ENCODE results near the gene LCE4A. TPM values are rescaled to one million over a fixed set of nuclear protein-coding genes. Genes with fewer than 3 reads are reported as not detected.

The LCE4A gene
- total RNA-seq (2014; rRNA removed; shearing (Covaris generic)), result not detected in 2 replicates
- not detected in 2 replicates for polyA plus RNA-seq (2016; fragmentation: Nextera tagmentation; extraction: Ambion mirVana)
- long read RNA-seq, result 0 reads

GRCh38 chr1:152707860-152708259, at the start of gene LCE4A:
TSS of gene LCE4A (plus strand) at chr1:152708160. CDS start at chr1:152709076, 916 bp downstream.
- Histone ChIP-seq H3K4me1 (ENCODE audit: insufficient read depth) (no peaks in the 10 kb centered on the region), H3K4me2 (no peak within 1 kb of the TSS), H3K27me3 (ENCODE audit: insufficient read depth) (no peaks in the 10 kb centered on the region), H2AFZ (no peak within 1 kb of the TSS), H4K20me1 (replicated peaks; ENCODE audit: insufficient read depth) (no peaks in the 10 kb centered on the region), H3F3A (replicated peaks; ENCODE audit: low read depth) (no peaks in the 10 kb centered on the region), H3K4me3 (no peak within 1 kb of the TSS), H3K79me2 (replicated peaks; ENCODE audit: insufficient read depth) (no peaks in the 10 kb centered on the region), H3K9me2 (ENCODE audit: insufficient read depth) (no peaks in the 10 kb centered on the region), H3K27ac (ENCODE audit: low read depth) (no peak within 1 kb of the TSS), H3K36me3 (ENCODE audit: insufficient read depth) (no peaks in the 10 kb centered on the region)
- no peak for DNase-seq (ENCODE audit: low spot score)
- TF ChIP-seq ZNF331 (CRISPR knock-in tag; IDR thresholded peaks at IDR 0.05; ENCODE audit: low read depth), result no peak
- no peak for TF ChIP-seq EZH2 (IDR thresholded peaks at IDR 0.05; ENCODE audit: low read depth, unreplicated experiment)
- TF ChIP-seq STAT1 (IDR thresholded peaks at IDR 0.05; ENCODE audit: unreplicated experiment), result no peak
- no peak for TF ChIP-seq EZH2phosphoT487 (IDR thresholded peaks at IDR 0.05; ENCODE audit: unreplicated experiment)
- no peak for TF ChIP-seq ETS1 (IDR thresholded peaks at IDR 0.05)
- TF ChIP-seq ZNF114 (CRISPR knock-in tag; IDR thresholded peaks at IDR 0.05), result no peak
- TF ChIP-seq POLR2AphosphoS5 (IDR thresholded peaks at IDR 0.05; ENCODE audit: low read depth), result no peak
- no peaks in the 10 kb centered on the region for H3K27me3 Mint-ChIP-seq (ENCODE audit: insufficient read depth, low read depth, poor library complexity)
- no peaks in the 10 kb centered on the region for H3K4me1 Mint-ChIP-seq
- no peaks in the 10 kb centered on the region for H3K36me3 Mint-ChIP-seq (ENCODE audit: low read depth)
- no peak for ATAC-seq
- H3K9me3 Mint-ChIP-seq, result 0 out of 3 replicates have a peak, but pooled peaks cover 3% of the 10 kb centered on the region
- no peak within 1 kb of the TSS for H3K27ac Mint-ChIP-seq
- H3K4me3 Mint-ChIP-seq, result no peak within 1 kb of the TSS

- Histone ChIP-seq H3K36me3 (ENCODE audit: insufficient read depth) (no peaks in the 10 kb centered on the region), H3F3A (replicated peaks; ENCODE audit: low read depth) (no peaks in the 10 kb centered on the region), H3K4me1 (ENCODE audit: insufficient read depth) (no peaks in the 10 kb centered on the region), H3K79me2 (replicated peaks; ENCODE audit: insufficient read depth) (no peaks in the 10 kb centered on the region), H4K20me1 (replicated peaks; ENCODE audit: insufficient read depth) (no peaks in the 10 kb centered on the region), H3K27me3 (ENCODE audit: insufficient read depth) (no peaks in the 10 kb centered on the region), H3K4me2 (no peak overlapping the region), H2AFZ (no peak overlapping the region), H3K9me2 (ENCODE audit: insufficient read depth) (no peaks in the 10 kb centered on the region), H3K27ac (ENCODE audit: low read depth) (no peak overlapping the region), H3K4me3 (no peak overlapping the region)
- Mint-ChIP-seq H3K27me3 (ENCODE audit: insufficient read depth, low read depth, poor library complexity) (peaks cover 4% of the 10 kb centered on the region), H3K27ac (no peak overlapping the region), H3K4me1 (no peaks in the 10 kb centered on the region), H3K4me3 (no peak overlapping the region), H3K36me3 (ENCODE audit: low read depth) (no peaks in the 10 kb centered on the region), H3K9me3 (no peaks in the 10 kb centered on the region)
- ATAC-seq (no peak), DNase-seq (ENCODE audit: low spot score) (no peak)
- no peak for TF ChIP-seq REST (IDR thresholded peaks at IDR 0.05; ENCODE audit: unreplicated experiment)
- TF ChIP-seq CREB1 (CRISPR knock-in tag; IDR thresholded peaks at IDR 0.05; ENCODE audit: low read depth), result no peak
- TF ChIP-seq STAT1 (IDR thresholded peaks at IDR 0.05; ENCODE audit: unreplicated experiment), result no peak
- TF ChIP-seq NANOG (IDR thresholded peaks at IDR 0.05; ENCODE audit: borderline replicate concordance), result no peak
- TF ChIP-seq JUNB (IDR thresholded peaks at IDR 0.05; ENCODE audit: unreplicated experiment), result no peak
- TF ChIP-seq CTCF (conservative IDR thresholded peaks at IDR 0.05; ENCODE audit: low read depth in 2 of 2), result no peak
- TF ChIP-seq POLR2AphosphoS5 (IDR thresholded peaks at IDR 0.05; ENCODE audit: low read depth), result no peak
- no peak for TF ChIP-seq ZNF114 (CRISPR knock-in tag; IDR thresholded peaks at IDR 0.05)
- no peak for TF ChIP-seq EZH2phosphoT487 (IDR thresholded peaks at IDR 0.05; ENCODE audit: unreplicated experiment)
- no peak for TF ChIP-seq ZNF331 (CRISPR knock-in tag; IDR thresholded peaks at IDR 0.05; ENCODE audit: low read depth)
- TF ChIP-seq ETS1 (IDR thresholded peaks at IDR 0.05), result no peak
Measured at GRCh38 chr1:152658649-152659048, 49.3 kb upstream of the LCE4A start.

Measured in GM23338 (cell line).